H7 (cell line): Measurements from ENCODE around the gene LRCOL1. TPM values are rescaled to one million over a fixed set of nuclear protein-coding genes. Genes with fewer than 3 reads are reported as not detected.

Experiments used
- DNase-seq: peaks from one replicate; pipeline ENCODE4 v3.0.0; 2012
- H3K27me3 ChIP-seq: 2 replicates; pipeline ENCODE4 v1.6.0; 2011; ENCODE audit warnings: mild to moderate bottlenecking, low read length; ENCODE audit not compliant: control insufficient read depth, insufficient read depth
- H3K36me3 ChIP-seq: replicated peaks from 2 replicates; pipeline ENCODE4 v1.5.1; 2011; ENCODE audit warnings: low read length; ENCODE audit not compliant: control insufficient read depth, insufficient read depth
- H3K4me3 ChIP-seq: 2 replicates; pipeline ENCODE4 v1.5.1; 2011; ENCODE audit warnings: low read depth, mild to moderate bottlenecking, control low read depth, low read length, moderate library complexity; ENCODE audit not compliant: insufficient read depth
- total RNA-seq: library from RNA; depleted of rRNA; stranded (reverse); fragments of >200 nt; shearing (Covaris generic); gene quantifications from 2 replicates; pipeline ENCODE4 v1.2.3, GENCODE V29; 2014

LRCOL1 gene
- total RNA-seq, 1 experiment from 2014 or later: not detected

- no peak for DNase-seq
- no peak overlapping the region for H3K4me3 ChIP-seq
- peaks cover 5% of the 10 kb centered on the region for H3K36me3 ChIP-seq
- peaks cover 38% of the 10 kb centered on the region for H3K27me3 ChIP-seq
These were observed 29.6 kb downstream of the LRCOL1 start for GRCh38 chr12:132580701-132581292.

- H3K36me3 ChIP-seq: peaks cover 6% of the 10 kb centered on the region
- peaks cover 27% of the 10 kb centered on the region for H3K27me3 ChIP-seq
- DNase-seq: no peak
- no peak overlapping the region for H3K4me3 ChIP-seq
These were observed 30.6 kb downstream of the LRCOL1 start for GRCh38 chr12:132579744-132580143.

- peaks cover 7% of the 10 kb centered on the region for H3K36me3 ChIP-seq
- no peak overlapping the region for H3K4me3 ChIP-seq
- H3K27me3 ChIP-seq: peaks cover 18% of the 10 kb centered on the region
- DNase-seq: no peak
These were observed 31.6 kb downstream of the LRCOL1 start for GRCh38 chr12:132578826-132579225.

DNA sequence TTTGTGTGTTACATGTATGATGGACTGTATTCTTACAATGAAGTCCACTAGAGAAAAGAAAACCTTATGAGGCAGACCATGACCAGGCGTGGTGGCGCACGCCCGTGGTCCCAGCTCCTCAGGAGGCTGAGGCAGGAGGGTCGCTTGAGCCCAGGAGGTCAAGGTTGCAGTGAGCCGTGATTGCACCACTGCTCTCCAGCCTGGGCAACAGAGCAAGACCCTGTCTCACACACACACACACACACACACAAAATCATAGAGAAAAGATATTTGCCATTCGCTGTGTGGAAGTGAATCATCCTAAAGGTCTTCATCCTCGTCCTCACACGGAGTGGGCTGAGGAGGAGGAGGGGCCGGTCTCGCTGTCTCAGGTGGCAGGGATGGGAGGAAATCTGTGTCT lies 32.3 kb downstream of the LRCOL1 start:
- Histone ChIP-seq H3K36me3 (peaks cover 7% of the 10 kb centered on the region), H3K4me3 (no peak overlapping the region), H3K27me3 (peaks cover 15% of the 10 kb centered on the region)
- DNase-seq: no peak

GRCh38 chr12:132577191-132577920 lies 33.0 kb downstream of the LRCOL1 start:
- no peak overlapping the region for H3K4me3 ChIP-seq
- peaks cover 8% of the 10 kb centered on the region for H3K27me3 ChIP-seq
- peaks cover 7% of the 10 kb centered on the region for H3K36me3 ChIP-seq
- no peak for DNase-seq

DNA sequence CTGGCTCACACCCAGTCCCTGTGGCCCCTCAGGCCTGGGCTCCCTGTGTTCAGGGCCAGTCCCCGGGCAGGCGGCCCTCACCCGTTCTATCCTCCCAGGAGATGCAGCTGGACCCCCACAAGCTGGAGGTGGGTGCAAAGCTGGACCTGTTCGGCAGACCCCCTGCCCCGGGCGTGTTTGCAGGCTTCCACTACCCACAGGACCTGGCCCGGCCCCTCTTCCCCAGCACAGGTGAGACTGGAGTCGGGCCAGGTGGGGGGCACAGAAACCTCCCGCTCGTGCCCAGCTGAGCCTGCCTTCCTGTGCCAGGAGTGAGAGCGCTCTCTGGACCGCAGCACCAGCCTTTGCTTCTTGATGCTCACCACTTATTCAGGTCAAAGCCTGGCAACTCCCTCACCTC lies 33.7 kb downstream of the LRCOL1 start:
- Histone ChIP-seq H3K27me3 (peaks cover 2% of the 10 kb centered on the region; the same call in 1 of the 2 replicates), H3K36me3 (peaks cover 8% of the 10 kb centered on the region), H3K4me3 (no peak overlapping the region)
- DNase-seq: no peak

- Histone ChIP-seq H3K36me3 (peaks cover 8% of the 10 kb centered on the region), H3K27me3 (no peaks in the 10 kb centered on the region; the same call in 1 of the 2 replicates), H3K4me3 (no peak overlapping the region)
- no peak for DNase-seq
These were observed 34.7 kb downstream of the LRCOL1 start for GRCh38 chr12:132575661-132576060.

- H3K4me3 ChIP-seq: no peak overlapping the region
- no peak for DNase-seq
- H3K27me3 ChIP-seq: no peaks in the 10 kb centered on the region
- peaks cover 8% of the 10 kb centered on the region for H3K36me3 ChIP-seq
These were observed 35.9 kb downstream of the LRCOL1 start for GRCh38 chr12:132574271-132574996.

DNA sequence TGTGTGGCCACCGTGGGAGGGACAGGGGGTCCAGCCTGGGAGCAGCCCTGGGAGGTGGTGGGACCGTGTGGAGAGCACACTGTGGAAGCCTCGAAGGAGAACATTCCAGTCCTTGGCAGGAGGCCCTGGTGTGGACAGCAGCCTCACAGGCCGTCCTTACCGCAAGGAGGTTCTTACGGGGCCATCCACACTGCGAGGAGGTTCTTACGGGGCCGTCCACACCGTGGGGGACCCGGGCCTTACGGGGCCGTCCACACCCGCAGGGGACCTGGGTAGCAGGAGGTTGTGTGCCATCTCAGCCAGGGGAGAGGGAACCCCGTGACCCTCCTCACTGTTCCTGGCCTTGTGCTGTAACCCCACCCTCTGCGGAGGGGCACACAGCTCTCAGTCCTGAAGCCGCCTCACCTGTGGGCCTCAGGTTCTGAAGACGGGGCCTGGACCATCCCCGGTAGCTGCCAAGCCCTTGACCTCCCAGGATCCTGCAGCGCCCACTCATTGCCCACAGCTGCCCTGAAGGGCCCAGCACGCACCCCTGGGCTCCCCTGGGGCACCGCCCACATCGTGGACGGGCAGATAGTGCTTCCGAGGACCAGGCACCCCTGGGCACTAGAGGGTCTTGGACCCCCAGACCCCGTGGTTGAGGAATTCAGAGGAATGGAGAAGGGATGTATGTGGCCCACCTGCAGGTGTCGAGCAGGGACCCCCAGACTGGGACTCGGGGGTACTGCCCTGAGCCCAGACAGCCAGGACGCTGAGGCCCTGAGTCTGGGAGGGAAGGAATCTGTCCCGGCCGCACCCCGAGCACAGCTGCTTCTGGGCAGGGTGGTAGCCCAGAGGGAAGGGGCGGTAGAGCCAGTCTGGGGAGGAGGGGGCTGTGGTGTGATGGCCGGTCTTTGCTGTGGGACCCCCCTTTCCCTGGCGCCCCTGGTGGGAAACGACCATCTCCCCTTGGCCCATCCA lies 37.3 kb downstream of the LRCOL1 start:
- Histone ChIP-seq H3K4me3 (no peak overlapping the region), H3K27me3 (no peaks in the 10 kb centered on the region), H3K36me3 (peaks cover 8% of the 10 kb centered on the region)
- DNase-seq: no peak

DNA sequence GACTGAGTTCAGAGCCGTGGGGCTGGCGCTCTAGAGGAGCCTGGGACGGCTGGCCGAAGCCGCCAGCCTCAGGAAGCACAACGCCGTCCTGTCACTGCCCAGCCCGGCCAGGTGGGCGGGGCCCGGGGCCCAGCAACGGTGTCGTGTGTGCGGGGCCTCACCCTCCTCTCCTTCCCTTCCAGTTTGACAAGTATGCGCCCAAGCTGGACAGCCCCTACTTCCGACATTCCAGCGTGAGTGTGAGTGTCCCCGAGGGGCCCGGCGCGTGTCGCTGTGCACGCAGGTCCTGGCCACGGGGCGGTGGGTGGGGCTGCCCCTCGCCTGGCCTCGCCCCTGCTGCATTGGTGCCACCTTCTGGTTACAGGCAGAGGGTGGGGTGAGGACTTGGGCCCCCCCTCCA lies 38.3 kb downstream of the LRCOL1 start:
- Histone ChIP-seq H3K27me3 (no peaks in the 10 kb centered on the region), H3K36me3 (peaks cover 4% of the 10 kb centered on the region), H3K4me3 (no peak overlapping the region)
- no peak for DNase-seq

- H3K4me3 ChIP-seq: no peak overlapping the region
- H3K27me3 ChIP-seq: no peaks in the 10 kb centered on the region
- DNase-seq: no peak
- H3K36me3 ChIP-seq: peaks cover 4% of the 10 kb centered on the region
These were observed 38.8 kb downstream of the LRCOL1 start for GRCh38 chr12:132571598-132571997.

GRCh38 chr12:132571051-132571450 lies 39.3 kb downstream of the LRCOL1 start:
- Histone ChIP-seq H3K4me3 (no peak overlapping the region), H3K36me3 (peaks cover 4% of the 10 kb centered on the region), H3K27me3 (no peaks in the 10 kb centered on the region)
- DNase-seq: no peak

DNA sequence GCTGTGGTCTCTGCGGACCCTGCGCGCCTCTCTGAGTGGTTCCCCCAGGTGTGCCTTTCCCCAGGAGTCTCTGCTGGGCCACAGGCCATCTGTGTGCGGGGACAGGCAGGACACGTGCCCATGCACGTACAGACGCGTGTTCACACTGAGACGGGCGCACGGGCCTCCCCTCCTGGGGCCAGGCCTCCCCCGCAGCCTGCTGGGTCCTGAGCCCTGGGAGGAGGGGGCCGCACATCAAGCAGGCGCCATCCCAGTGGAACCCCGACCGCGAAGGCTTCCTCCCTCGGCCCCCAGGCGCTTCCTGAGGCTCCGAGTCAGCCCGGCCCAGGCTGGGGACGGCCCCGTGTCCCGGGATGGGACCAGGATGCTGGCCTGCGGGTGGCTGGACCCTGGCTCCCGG lies 39.7 kb downstream of the LRCOL1 start:
- Histone ChIP-seq H3K36me3 (peaks cover 4% of the 10 kb centered on the region), H3K27me3 (no peaks in the 10 kb centered on the region), H3K4me3 (no peak overlapping the region)
- DNase-seq: no peak

- no peak overlapping the region for H3K4me3 ChIP-seq
- H3K36me3 ChIP-seq: peaks cover 6% of the 10 kb centered on the region
- no peaks in the 10 kb centered on the region for H3K27me3 ChIP-seq
- DNase-seq: no peak
These were observed 40.4 kb downstream of the LRCOL1 start for GRCh38 chr12:132569856-132570480.
